NK-92 (cell line): ENCODE data around the gene BMP2K.
"Not testable (repeated sequence)": the region's sequence is repeated elsewhere in the genome, so short reads cannot be mapped to it uniquely, and the experiment has no call there.

Experiments
- DNase-seq: peaks from one replicate; lab custom pipeline; 2025; ENCODE audit not compliant: unreplicated experiment; lab: John Stamatoyannopoulos, UW

BMP2K gene

DNA sequence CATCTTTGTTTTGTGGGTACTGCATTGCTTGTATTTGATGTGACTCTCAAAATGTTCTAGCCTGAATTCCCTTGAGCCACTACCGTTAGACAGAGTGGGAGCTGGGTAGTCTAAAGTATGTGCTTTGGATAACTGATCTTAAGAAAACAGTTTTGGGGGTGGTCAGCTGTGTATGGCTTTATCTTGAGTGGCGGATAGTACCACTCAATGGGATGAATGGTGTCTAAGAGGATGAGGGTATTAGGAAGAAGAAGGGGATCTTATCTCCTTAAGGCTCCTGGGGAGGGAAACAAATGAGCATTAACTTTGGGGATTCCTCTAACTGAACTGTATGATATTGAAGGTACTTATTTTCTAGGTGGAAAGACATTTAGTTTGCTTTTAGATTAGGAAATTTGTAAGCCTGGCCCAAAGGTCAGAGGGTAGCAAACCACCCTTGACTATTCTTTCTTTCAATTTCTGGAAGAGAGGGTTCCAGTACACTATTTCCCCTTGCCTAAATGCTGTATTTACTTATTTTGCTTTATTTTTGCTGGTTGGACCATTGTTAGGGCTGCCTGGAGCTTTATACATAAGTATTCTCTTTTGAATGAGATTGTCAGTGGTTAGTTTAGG lies 11.3 kb downstream of the BMP2K start:
- DNase-seq: no peak

DNA sequence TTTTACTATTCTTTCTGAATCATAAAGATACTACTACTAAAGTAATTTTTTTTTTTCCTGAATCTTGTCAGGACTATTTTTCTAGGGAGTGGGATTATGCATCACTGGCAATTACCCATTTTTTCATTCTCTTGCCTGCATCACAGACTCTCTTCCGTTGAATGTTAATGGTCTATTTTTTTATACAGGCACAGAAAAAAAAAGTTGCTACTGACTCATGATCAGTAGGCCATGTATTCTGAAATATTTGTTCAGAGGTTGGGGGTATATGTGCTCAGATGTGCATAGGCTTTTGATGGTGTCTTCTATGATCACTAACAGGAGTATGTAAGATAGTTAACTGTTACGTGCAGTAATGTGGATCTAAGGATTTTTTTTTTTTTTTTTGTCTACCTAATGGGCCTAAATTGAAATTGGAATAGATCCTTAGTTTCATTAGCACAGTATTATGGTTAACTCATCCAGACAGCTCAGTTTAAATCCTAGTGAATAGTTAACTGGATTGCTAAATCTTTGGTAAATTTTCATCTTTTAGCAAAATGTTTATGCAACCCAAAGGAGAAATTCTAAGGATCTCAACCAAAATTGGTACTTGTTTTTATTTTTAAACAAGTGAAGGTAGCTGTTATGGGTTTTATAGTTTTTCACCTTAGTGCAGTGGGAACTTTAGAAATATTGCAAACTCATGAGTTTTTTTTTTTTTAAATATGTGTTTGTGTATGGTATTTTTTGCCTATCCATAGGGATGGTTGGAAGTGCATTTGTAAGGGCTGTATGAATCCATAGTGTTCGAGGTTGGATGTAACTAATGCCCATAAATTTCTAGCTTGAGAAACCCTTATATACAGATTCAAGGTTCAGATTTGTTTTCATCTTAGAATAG lies 12.1 kb downstream of the BMP2K start:
- DNase-seq: no peak

DNA sequence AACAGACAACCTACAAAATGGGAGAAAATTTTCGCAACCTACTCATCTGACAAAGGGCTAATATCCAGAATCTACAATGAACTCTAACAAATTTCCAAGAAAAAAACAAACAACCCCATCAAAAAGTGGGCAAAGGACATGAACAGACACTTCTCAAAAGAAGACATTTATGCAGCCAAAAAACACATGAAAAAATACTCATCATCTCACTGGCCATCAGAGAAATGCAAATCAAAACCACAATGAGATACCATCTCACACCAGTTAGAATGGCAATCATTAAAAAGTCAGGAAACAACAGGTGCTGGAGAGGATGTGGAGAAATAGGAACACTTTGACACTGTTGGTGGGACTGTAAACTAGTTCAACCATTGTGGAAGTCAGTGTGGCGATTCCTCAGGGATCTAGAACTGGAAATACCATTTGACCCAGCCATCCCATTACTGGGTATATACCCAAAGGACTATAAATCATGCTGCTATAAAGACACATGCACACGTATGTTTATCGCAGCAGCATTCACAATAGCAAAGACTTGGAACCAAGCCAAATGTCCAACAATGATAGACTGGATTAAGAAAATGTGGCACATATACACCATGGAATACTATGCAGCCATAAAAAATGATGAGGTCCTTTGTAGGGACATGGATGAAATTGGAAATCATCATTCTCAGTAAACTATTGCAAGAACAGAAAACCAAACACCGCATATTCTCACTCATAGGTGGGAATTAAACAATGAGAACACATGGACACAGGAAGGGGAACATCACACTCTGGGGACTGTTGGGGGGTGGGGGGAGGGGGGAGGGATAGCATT lies 19.7 kb downstream of the BMP2K start:
- DNase-seq: not testable (repeated sequence)

DNA sequence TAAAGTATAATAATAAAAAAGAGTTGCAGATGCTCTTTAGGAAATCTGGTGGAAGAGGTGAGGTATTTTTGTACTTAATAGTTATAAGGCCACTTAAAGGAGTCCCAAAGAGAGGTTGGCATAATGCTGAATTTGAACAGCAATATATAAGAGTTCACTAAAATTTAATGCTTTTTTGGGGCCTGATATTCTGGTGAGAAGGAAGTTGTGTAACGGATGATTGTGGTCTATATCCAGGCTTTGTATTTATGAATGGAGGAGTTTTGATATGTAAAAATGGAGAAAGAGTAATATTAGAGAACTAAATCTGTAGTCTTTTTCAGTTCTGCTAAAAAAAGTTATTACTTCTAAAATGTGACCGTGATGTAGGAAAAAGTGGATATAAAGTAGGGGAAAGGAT lies 20.4 kb downstream of the BMP2K start:
- DNase-seq: no peak

DNA sequence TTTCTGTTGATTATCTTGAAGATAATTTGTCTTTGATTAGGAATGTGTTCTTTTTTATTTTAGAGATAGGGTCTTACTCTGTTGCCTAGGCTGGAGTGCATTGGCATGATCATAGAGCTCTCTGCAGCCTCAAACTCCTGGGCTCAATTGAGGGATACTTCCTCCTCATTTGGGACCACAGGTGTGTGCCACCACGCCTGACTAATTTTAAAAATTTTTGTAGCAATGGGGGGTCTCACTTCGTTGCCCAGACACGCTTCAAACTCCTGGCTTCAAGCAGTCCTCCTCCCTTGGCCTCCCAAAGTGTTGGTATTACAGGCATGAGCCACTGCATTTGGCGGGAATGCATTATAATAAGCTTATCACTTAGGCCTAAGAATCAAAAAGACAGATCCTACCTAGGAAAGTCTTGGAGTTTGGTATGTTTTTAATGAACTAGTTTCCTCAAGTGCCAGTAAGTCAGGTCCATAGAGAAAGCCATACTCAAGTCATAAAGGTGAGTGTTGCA lies 21.7 kb downstream of the BMP2K start:
- DNase-seq: no peak

DNA sequence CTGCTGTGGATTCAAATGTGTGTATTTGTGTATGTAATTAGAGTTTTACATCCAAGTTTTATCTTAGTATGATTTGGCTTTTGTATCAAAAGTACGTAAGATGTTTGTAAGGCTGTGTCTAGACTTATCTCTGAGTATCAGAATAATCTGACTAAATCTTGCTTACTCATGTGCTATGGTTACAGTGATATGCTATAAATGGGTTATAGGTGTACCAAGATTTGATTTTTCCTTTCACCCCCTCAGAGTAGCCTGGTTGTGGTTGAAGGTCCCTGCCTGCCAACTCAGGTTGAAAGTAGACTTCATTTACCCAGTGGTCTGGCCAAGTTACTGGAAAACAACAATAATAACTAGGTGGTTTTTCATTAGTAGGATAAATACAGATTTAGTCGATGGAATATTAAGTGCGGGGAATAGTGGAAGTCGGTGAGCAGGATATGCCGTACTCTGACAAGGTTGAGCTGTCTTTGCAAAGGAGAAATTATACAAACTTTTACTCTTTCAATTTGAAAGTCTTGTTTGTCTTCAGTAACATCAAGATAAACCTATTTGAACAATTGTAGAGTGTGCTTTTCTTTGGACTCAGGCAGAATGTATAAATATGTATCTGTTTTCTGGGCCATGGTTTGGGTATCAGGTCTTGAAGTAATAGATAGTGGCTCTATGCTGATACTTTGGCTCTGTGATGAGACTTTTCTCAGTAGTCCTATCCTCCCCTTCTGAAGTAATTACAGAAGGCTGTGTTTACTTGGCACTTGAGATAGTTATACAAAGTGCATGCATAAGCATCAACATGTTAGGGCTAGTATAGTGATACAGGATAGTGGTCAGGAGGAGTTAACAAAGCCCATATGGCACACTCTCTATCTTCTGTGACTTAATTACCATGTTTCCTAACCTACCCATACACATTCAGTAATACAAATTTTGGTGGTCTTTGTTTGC lies 23.7 kb downstream of the BMP2K start:
- no peak for DNase-seq

DNA sequence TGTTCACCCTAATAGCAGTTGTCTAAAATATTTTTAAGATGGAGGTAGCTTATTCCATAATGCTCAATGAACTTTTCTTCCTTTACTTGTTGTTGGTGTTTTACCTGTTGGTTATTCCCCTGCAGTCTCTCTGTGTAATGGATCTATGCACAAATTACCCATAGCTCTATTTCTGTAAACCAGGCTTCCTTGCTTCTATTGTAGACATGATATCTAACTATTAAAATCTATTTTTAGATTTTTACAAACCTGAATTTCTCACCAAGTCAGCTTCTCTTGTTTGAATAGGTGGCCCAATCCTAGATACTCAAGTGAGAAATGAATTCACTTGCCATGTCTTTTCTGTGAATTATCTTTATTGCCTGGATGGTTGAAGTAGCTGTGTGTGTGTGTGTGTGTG lies 24.8 kb downstream of the BMP2K start:
- DNase-seq: no peak

DNA sequence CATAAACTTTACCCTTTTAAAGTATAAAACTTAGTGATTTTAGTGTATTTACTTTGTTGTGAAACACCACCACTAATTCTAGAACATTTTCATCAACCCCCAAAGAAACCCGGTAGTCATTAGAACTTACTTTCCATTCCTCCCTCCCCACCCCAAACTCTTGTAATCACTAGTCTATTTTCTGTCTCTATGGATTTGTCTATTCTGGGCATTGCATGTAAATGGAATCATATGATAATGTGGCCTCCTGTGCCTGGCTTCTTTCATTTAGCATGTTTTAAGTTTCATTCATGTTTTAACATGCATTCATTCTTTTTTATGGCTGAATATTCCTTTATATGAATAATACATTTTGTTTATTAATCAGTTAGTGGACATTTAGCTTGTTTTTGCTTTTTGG lies 27.8 kb downstream of the BMP2K start:
- no peak for DNase-seq

DNA sequence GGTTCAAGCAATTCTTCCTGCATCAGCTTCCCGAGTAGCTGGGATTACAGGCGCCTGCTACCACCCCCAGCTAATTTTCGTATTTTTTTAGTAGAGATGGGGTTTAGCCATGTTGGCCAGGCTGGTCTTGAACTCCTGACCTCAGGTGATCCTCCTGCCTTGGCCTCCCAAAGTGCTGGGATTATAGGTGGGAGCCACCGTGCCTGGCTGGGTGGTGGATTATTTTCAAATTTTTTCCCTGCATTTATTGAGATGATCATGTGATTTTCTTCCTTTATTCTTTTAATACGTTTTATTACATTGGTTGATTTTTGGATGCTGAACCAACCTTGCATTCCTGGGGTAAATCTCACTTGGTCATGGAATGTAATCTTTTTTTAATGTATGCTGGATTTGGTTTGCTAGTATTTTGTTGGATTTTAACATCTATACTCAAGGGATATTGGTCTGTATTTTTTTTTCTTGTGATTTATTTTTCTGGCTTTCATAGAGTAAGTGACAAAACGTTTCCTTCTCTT lies 30.9 kb downstream of the BMP2K start:
- DNase-seq: no peak

DNA sequence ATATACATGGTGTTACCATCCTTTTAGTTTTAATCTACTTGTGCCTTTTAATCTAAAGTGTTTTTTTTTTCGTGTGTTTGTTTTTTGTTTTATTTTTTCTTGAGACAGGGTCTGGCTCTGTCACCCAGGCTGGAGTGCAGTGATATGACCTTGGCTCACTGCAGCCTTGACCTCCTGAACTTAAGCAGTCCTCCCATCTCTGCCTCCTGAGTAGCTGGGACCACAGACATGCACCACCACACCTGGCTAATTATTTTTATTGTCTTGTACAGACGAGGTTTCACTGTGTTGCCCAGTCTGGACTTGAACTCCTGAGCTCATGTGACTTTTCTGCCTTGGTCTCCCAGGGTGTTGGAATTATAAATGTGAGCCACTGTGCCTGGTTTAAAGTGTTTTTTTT lies 33.1 kb downstream of the BMP2K start:
- DNase-seq: no peak

DNA sequence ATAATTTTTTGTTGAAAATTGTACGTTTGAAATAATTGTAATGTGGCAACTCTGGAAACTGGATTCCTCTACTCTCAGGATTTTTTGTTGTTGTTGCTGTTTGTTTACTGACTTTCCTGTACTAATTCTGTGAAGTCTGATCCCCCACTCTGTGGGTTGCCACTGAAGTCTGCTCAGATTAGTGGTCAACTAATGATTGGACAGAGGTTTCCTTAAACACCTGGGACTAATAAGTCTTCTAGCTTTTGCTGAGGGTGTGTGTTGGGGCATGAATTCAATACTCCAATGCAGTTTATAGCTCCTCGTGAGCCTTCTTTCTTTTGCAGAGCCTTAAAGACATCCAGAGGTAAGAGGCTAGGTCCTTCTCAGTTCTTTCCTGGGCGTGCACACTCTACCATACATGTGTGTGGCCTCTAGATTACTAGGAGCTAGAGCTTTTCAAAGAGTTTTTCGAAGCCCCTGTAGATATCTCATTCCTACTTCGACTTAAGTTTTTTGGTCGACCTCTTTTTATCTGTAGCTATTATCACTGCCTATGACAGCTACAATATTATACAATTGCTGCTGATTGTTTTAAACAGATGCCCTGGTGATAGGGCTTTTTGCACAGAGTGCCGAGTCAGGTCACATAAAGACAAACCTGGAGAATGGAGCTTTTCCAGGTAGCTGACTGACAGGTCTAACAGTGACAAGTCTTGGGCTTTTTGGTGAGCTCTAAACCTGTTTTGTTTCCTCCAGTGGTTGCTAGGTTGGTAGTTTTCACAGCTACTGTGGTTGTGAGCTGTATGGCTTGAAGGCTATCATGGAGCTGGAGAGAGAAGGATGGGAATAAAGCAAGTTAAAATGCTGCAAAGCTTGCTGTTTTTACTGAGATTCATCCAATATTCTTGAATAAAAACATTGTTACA lies 34.0 kb downstream of the BMP2K start:
- no peak for DNase-seq

DNA sequence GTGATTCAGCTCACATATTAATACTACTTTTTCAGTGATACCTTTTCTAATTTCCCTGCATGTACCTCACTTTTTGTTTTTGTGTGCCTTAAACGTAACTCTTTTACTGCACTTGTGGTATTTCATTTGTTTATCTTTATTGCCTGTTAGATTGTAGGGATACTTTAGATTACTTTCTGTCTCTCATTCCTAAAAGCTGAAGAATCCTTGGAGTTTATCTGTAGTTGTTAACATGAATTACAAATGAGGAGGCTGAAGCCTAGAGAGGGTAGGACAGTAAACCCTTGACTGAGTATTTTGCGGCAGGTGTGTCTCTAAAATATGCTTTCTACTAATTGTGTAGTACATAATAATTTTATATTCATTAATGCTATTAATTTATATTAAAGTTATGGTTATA lies 34.9 kb downstream of the BMP2K start:
- no peak for DNase-seq

DNA sequence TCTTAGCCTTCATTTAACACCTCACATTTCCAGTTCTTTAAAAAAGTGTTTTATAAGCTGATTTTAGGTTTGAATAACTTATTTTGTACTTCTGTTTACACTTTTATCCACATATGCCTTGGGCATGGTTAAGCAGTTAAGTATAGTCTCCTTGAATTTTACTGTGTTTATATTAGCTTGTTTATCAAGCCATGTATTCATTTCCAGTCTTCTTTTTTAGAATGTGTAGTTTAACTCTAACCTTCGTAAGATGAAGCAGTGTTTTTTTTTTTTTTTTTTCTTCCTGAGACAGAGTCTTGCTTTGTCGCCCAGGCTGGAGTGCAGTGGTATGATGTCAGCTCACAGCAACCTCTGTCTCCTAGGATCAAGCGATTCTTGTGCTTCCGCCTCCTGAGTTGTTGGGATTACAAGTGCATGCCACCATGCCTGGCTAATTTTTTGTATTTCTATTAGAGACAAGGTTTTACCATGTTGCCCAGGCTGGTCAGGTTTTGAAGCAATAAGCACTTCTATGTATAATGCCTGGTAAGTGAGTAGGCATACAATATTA lies 42.5 kb downstream of the BMP2K start:
- no peak for DNase-seq

DNA sequence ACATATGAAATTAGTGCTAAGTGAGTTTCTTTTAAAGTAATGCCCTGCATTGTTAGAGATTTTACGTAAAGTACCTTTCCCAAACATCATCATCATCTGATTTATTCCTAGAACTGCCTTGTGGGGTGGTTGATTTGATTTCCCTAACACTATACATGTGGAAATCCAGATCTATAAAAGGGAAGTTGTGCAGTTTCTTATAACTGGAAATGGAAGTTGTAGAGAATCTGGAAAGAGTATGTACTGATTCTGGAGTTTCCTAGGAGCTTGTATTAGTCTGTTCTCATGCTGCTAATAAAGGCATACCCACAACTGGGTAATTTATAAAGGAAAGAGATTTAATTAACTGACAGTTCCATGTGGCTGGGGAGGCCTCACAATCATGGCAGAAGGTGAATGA lies 47.9 kb downstream of the BMP2K start:
- DNase-seq: no peak

DNA sequence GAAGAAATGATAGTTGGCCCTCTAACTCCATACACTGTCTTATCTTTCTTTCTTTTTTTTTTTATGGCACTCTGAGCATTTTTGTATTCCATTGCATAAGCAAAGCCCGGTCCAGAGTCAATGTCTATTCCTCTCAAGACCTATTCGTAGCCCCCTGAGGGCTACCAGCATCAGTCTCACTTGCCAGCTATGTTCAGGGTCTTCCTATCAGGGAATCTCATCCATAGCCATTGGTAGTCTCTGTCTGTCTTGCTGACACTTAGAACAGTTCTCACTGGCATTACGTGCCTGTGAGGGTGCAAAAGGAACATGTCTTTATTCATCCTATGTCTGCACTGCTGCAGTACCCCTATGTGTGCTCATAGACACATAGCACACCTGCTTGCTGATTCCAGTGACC lies 51.0 kb downstream of the BMP2K start:
- no peak for DNase-seq

DNA sequence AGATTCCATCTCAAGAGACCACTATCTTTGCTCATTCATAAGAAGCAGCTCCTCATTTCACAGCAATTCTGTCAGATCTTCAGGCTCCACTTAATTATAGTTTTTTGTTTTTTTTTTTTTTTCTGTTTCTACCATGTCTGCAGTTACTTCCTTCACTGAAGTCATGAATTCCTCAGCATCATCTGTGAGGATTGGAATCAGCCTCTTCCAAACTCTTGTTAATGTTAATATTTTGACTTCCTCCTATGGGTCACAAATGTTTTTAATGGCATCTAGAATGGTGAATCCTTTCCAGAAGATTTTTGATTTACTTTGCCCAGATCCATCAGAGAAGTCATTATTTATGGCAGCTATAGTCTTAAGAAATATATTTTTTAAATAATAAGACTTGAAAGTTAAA lies 53.1 kb downstream of the BMP2K start:
- no peak for DNase-seq

DNA sequence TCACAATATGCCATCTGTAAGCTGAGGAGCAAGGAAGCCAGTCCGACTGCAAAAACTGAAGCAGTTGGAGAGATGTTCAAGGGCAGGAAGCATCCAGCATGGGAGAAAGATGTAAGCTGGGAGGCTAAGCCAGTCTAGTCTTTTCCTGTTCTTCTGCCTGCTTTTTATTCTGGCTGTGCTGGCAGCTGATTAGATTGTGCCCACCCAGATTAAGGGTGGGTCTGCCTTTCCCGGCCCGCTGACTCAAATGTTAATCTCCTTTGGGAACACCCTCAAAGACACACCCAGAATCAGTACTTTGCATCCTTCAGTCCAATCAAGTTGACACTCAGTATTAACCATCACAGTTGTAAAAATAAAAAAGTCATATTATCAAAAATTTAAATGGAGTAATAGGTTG lies 63.5 kb downstream of the BMP2K start:
- DNase-seq: not testable (repeated sequence)

DNA sequence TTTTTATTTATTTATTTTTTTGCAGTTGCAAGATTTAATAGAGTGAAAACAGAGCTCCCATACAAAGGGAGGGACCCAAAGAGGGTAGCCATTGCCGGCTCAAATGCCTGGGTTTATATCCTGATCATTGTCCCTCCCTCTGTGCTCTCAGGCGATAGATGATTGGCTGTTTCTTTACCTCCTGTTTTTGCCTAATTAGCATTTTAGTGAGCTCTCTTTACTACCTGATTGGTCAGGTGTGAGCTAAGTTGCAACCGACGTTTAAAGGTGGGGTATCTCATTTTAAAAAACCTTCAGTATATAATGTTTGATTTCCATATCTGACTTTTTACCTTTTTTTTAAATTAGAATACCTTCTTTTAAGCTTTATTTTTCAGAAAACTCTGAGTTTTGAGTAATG lies 64.1 kb downstream of the BMP2K start:
- DNase-seq: not testable (repeated sequence)

DNA sequence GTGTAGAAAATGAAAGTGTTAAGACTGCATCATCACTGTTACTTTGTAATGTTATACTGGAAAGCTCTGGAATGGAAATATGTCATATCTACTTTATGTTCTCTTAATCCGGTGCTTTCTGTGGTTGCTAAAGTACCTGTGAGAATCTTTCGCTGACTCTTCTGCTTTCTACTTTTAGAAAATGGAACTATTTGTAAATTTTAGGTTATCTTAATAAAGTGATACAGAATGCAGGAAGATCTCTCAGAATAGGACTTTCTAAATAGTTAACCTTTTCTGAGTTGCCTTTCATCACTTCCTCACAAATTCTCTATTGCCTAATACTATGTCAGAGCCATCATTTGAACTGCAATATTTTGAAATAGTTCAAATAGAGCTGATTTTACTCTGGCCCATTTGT lies 69.3 kb downstream of the BMP2K start:
- DNase-seq: no peak
